Cerebellar nuclear complex (tissue), 1 donor: Measurements from ENCODE around the gene LDLR.

Experiments used
- DNase-seq, 2 experiments: peaks; one replicate each; lab custom pipeline; 2025; lab: John Stamatoyannopoulos, UW

The LDLR gene

DNA sequence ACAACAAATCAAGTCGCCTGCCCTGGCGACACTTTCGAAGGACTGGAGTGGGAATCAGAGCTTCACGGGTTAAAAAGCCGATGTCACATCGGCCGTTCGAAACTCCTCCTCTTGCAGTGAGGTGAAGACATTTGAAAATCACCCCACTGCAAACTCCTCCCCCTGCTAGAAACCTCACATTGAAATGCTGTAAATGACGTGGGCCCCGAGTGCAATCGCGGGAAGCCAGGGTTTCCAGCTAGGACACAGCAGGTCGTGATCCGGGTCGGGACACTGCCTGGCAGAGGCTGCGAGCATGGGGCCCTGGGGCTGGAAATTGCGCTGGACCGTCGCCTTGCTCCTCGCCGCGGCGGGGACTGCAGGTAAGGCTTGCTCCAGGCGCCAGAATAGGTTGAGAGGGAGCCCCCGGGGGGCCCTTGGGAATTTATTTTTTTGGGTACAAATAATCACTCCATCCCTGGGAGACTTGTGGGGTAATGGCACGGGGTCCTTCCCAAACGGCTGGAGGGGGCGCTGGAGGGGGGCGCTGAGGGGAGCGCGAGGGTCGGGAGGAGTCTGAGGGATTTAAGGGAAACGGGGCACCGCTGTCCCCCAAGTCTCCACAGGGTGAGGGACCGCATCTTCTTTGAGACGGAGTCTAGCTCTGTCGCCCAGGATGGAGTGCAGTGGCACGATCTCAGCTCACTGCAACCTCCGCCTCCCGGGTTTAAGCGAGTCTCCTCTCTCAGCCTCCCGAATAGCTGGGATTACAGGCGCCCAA lies at the start of gene LDLR:
TSS of gene LDLR (plus strand) at position 210 of the 760 bp plus-strand sequence. CDS start at position 296, 86 bp downstream.
- DNase-seq = peak in 1 of 2 experiments; percentile 21

DNA sequence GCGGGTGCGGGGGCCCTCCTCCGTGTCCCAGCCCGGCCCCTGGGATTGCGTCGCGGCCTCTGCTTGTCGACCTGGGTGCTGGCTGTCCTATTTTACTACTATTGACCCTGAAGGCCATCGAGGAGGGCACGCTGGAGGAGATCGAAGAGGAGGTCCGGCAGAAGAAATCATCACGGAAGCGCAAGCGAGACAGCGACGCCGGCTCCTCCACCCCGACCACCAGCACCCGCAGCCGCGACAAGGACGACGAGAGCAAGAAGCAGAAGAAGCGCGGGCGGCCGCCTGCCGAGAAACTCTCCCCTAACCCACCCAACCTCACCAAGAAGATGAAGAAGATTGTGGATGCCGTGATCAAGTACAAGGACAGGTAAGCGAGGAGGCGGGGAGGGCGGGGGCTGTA lies 48.1 kb upstream of the LDLR start:
- DNase-seq = no peak

DNA sequence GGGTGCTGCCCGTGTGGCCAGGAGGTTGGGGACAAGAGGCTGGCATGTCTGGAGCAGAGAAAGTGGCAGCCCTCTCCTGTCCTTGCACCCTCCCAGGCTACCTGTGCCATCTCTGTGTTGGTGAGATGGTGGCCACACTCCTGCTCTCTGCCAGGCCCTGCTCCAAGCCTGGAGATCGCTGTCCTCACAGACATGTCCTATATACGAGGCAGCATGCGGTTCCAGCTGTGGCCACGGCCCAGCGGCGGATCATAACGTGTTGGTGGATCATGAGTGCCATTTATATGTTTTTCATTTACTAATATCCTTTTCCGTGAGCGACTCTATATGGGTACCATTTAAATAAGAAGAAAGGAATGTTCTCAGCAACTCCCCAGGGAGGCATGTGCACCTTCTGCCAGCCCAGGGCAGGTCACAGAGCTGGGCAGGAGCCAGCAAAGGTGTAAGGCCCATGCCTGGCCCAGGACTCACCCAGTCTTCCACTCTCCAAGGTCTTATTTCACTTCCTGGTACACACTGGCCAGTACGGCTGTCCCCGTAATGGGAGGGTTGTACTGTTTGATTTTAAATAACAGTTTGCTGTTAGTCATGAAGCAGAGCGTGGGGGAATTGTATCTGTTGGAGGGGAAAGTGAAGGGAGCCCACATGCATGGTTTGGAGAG lies 47.2 kb upstream of the LDLR start:
- no peak for DNase-seq

GRCh38 chr19:11044431-11044830 lies 44.8 kb upstream of the LDLR start:
- DNase-seq = no peak

DNA sequence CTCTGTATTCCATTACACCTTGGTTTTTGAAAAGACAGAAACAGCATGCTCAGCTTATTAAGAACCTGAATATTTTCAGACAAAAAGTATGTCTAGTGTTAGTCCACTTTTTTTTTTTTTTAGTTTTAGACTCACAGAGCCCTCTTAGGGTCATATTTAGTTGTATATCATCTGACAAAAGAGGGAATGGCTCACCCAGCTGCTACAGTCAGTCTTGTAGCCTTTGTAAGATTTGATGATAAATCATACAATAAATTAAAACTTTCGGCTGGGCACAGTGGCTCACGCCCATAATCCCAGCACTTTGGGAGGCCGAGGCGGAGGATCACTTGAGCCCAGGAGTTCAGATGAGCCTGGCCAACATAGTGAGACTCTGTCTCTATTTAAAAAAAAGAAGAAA lies 43.7 kb upstream of the LDLR start:
- DNase-seq = no peak

DNA sequence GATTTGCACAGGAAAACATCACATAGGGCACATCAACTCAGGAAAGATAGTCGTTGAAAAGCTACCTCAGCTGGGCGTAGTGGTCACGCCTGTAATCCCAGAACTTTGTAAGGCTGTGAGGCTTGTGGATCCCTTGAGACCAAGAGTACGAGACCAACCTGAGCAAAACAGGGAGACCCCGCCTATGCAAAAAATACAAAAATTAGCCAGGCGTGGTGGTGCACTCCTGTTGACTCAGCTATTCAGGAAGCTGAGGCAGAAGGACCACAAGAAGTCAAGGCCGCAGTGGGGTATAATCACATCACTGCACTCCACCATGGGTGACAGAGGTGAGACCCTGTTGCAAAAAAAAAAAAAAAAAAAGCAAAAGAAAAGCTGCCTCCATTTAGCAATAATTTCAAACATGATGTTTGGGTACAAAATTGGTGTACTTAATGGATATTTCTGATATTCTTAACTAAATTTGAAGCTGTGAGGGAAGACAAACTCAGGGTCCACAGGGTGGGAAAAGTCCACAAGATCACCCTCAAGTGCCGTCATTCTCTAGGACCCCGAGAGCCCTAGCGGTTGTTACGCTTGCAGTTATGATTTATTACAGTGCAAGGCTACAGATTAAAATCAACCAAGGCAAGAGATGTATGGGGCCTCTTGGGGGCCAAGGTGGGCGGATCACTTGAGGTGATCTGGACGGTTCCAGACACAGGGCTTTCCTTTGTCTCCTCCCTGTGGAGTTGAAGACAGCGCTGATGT lies 42.5 kb upstream of the LDLR start:
- no peak for DNase-seq

- DNase-seq = no peak
Measured at GRCh38 chr19:11047866-11048265, 41.4 kb upstream of the LDLR start.

DNA sequence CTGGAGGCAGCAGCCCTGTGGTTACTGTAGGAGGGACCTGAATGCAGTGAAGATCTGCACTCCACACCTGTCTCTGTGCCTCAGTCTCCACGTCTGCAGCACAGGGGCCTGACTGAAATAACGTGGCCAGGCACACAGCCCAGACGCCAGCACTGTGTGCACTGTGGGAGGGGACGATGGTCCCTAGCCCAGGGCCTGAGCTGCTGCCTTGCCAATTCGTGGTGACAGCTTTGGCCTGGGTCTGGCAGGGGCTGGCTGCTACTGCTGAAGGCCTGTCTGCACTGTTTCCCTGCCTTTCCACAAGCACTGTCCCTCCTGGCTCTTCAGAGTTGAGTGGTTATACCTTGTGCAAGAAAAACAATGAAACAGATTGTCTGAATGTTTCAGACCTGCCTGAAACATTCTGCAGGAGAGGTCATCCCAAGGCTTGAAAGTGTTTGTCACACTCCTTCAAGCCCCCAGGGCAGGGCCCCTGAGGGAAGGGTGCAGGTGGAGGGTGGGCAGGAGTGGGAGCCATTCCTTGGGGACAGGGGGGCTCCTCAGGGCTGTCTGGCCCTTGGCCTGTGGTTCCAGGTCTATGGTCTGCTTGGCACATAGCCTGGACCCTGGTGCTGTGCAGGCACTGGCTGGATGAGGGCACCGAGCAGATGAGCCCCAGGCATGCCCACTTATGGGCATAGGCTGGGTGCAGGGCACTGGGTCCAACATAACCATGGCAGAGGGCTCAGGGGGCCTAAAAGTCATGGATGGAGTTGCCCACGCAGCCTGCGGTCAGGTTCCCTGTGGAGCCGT lies 38.7 kb upstream of the LDLR start:
- no peak for DNase-seq

GRCh38 chr19:11053817-11054195 lies 35.5 kb upstream of the LDLR start:
- no peak for DNase-seq

DNA sequence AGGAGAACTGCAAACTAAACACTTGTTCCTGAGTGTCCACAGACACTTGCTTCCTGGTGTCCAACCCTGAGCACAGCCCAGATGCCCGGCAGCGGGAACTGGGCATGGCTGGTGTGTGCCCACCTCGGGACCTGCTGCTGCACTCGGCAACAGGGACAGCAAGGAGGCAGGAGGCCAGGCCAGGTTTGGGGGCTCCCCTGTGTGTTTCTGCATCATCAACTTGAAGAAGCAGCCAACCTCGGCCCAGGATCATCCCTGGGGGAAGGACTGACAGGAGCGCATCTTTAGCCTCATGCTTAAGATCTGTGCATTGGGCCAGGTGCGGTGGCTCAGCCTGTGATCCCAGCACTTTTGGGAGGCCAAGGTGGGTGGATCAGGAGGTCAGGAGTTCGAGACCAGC lies 35.1 kb upstream of the LDLR start:
- no peak for DNase-seq

DNA sequence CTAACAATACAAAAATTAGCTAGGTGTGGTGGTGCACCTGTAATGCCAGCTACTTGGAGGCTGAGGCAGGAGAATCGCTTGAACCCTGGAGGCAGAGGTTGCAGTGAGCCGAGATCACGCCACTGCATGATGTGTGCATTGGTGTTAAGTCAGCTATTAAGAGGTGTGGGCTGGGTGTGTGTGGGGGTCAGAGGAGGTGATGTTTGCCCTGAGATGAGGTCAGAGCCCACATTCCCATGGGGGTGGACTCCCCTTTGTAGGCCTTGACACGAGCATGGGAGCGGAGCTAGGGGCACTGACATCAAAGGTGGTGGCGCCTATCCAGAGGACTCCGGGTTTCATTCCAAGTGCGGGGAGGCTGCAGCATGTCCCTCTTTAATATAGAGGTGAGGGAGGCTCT lies 34.6 kb upstream of the LDLR start:
- DNase-seq = no peak

- no peak for DNase-seq
Measured at GRCh38 chr19:11058246-11059030, 30.8 kb upstream of the LDLR start.

DNA sequence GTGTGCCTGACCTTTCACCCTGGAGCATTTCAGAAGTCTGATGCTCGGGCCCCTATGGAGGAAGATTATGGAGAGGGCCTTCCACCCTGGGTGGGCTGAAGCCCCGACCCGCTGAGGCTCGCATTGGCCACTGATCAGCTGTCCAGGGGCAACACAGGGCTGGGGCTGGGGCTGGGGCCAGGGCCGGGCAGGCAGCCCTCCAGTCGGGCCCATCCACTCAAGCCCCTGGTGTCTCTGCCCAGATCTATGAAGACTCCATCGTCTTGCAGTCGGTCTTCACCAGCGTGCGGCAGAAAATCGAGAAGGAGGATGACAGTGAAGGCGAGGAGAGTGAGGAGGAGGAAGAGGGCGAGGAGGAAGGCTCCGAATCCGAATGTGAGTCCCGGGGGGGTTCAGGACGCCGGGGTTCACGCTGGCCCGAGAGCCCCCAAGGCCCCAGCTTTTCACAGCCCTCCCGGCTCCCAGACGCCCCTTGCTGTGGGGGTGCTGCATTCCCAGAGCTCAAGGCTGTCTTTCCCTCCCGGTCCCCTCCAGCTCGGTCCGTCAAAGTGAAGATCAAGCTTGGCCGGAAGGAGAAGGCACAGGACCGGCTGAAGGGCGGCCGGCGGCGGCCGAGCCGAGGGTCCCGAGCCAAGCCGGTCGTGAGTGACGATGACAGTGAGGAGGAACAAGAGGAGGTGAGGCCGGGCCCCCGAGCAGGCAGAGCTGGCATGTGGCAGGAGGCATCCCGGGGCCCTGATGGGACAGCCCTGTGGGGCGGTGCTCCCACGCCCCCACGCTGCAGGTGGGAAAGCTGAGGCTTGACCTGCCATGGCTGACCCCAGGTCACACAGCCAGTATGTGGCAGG lies 29.5 kb upstream of the LDLR start:
- no peak for DNase-seq

DNA sequence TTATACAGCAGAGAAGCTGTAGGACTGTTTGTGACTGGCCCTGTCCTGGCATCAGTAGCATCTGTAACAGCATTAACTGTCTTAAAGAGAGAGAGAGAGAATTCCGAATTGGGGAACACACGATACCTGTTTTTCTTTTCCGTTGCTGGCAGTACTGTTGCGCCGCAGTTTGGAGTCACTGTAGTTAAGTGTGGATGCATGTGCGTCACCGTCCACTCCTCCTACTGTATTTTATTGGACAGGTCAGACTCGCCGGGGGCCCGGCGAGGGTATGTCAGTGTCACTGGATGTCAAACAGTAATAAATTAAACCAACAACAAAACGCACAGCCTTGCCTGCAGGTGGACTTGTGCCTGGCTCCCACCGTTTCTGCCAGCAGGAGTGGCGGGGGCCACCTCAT lies 27.3 kb upstream of the LDLR start:
- no peak for DNase-seq

DNA sequence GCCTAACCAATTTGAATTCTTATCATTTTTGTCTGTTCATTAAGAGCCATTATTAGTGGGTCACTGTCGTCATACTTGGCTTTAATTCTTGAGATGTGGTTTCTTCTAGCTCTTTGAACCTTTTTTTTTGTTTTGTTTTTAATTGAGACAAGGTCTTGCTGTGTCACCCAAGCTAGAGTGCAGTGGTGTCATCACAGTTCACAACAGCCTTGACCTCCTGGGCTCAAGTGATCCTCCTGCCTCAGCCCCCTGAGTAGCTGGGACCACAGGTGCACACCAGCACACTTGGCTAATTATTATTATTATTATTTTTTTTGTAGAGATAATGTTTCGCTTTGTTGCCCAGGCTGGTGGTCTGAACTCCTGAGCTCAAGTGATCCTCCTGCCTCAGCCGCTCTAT lies 25.8 kb upstream of the LDLR start:
- no peak for DNase-seq

GRCh38 chr19:11064831-11065303 lies 24.4 kb upstream of the LDLR start:
- no peak for DNase-seq

DNA sequence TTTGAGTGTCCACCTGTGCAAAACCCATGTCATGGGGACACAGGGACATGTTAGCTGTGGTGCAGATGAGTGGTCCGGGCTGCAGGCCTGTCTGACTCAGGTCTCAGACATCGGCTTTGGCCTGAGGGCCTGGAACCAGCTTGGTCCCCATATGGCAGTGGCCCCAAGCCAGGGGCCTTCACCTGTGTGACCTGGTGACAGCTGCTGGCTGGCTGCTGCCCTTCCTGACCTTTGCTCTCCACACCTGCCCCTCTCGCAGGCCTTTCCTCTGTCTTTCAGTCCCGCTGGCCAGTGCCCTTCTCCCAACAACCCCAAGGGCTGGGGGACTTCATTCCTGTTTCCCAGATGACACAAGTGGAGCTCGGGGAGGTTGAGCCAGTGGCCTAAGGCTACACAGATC lies 22.9 kb upstream of the LDLR start:
- no peak for DNase-seq

GRCh38 chr19:11067356-11068113 lies 21.7 kb upstream of the LDLR start:
- DNase-seq = no peak

GRCh38 chr19:11069561-11069960 lies 19.7 kb upstream of the LDLR start:
- no peak for DNase-seq

DNA sequence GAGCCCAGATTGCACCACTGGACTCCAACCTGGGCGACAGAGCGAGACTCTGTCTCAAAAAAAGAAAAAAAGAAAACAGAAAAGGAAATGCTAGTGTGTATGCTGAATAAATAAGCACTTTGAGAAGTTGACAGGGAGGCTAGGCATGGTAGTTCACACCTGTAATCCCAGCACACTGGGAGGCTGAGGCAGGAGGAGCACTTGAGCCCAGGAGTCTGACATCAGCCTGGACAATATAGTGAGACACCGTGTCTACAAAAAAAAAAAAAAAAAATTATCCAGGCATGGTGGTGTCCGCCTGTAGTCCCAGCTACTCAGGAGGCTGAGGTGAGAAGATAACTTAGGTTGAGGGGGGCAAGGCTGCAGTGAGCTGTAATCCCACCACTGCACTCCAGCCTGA lies 19.1 kb upstream of the LDLR start:
- DNase-seq = no peak
